Activated naive CD8-positive, alpha-beta T cell treated with anti-CD3 and anti-CD28 coated beads, Interleukin-2, amount 10 ng/mL, durations not matched to agents 7 days and 5 days (primary cell): ENCODE data around the gene FKBP7. TPM values are rescaled to one million over a fixed set of nuclear protein-coding genes. Genes with fewer than 3 reads are reported as not detected.
"Not testable (repeated sequence)": the region's sequence is repeated elsewhere in the genome, so short reads cannot be mapped to it uniquely, and the experiment has no call there.

Experiments used
- ATAC-seq: fragments of 150-1000 bp; cut with Tn5 transposase; one replicate; pipeline ENCODE4 v1.10.0; 2021; ENCODE audit warnings: low read depth, moderate library complexity
- POLR2A ChIA-PET: fragments of 350-600 bp; sonication (Branson Sonifier 250); formaldehyde crosslinking; loops from one replicate; lab custom pipeline; 2021; ENCODE audit warnings: antibody characterized with exemption; lab: Charles Lee
- DNase-seq: peaks from one replicate; pipeline ENCODE4 v3.0.0; 2021
- H3K27ac Mint-ChIP-seq: one replicate; pipeline ENCODE4 v1.8.0; 2022; ENCODE audit warnings: mild to moderate bottlenecking, mixed read lengths
- H3K27me3 Mint-ChIP-seq: one replicate; pipeline ENCODE4 v1.8.0; 2022; ENCODE audit warnings: mild to moderate bottlenecking, moderate library complexity, mixed read lengths
- H3K36me3 Mint-ChIP-seq: one replicate; pipeline ENCODE4 v1.8.0; 2021; ENCODE audit warnings: mild to moderate bottlenecking, mixed read lengths
- H3K4me1 Mint-ChIP-seq: one replicate; pipeline ENCODE4 v1.8.0; 2021; ENCODE audit warnings: mixed read lengths
- H3K4me3 Mint-ChIP-seq: one replicate; pipeline ENCODE4 v1.8.0; 2022; ENCODE audit warnings: mild to moderate bottlenecking, moderate library complexity, mixed read lengths
- H3K9me3 Mint-ChIP-seq: one replicate; pipeline ENCODE4 v1.8.0; 2021; ENCODE audit warnings: mixed read lengths
- total RNA-seq, 2 experiments: library from RNA; stranded (reverse); gene quantifications; one replicate each; pipeline ENCODE4 v1.2.3, GENCODE V29; 2021

The FKBP7 gene
- total RNA-seq = 1 to 10 TPM; 1.8 to 2.4 TPM

GRCh38 chr2:178478439-178479274, at the start of gene FKBP7:
Gene FKBP7, minus strand, starts transcription at chr2:178478600. Its CDS starts 101 bp downstream, at chr2:178478499.
- Mint-ChIP-seq H3K27ac (peak within 1 kb of the TSS; percentile 99), H3K4me1 (peaks cover 31% of the 10 kb centered on the region)
- POLR2A ChIA-PET = no interaction called here

GRCh38 chr2:178527592-178527991, 49.2 kb upstream of the FKBP7 start:
- no peak overlapping the region for H3K27ac Mint-ChIP-seq
- POLR2A ChIA-PET = no interaction called here
- peaks cover 27% of the 10 kb centered on the region for H3K4me1 Mint-ChIP-seq
- DNase-seq (no peak), ATAC-seq (no peak)
- H3K27me3 Mint-ChIP-seq = no peaks in the 10 kb centered on the region
- no peaks in the 10 kb centered on the region for H3K9me3 Mint-ChIP-seq
- H3K4me3 Mint-ChIP-seq = no peak overlapping the region
- H3K36me3 Mint-ChIP-seq = peaks cover 21% of the 10 kb centered on the region

More at GRCh38 chr2:178478439-178479274, at the start of gene FKBP7:
- no peaks in the 10 kb centered on the region for H3K9me3 Mint-ChIP-seq
- H3K4me3 Mint-ChIP-seq = peak within 1 kb of the TSS; percentile 94
- peak; percentile 83 for DNase-seq
- no peaks in the 10 kb centered on the region for H3K27me3 Mint-ChIP-seq
- H3K36me3 Mint-ChIP-seq = peaks cover 2% of the 10 kb centered on the region
- peak; percentile 68 for ATAC-seq

GRCh38 chr2:178526256-178526655, 47.9 kb upstream of the FKBP7 start:
- Mint-ChIP-seq H3K27ac (no peak overlapping the region), H3K9me3 (no peaks in the 10 kb centered on the region), H3K4me1 (peaks cover 33% of the 10 kb centered on the region), H3K4me3 (no peak overlapping the region), H3K27me3 (no peaks in the 10 kb centered on the region), H3K36me3 (peaks cover 13% of the 10 kb centered on the region)
- DNase-seq = no peak
- POLR2A ChIA-PET = no interaction called here
- ATAC-seq = no peak

- H3K4me3 Mint-ChIP-seq, H3K27me3 Mint-ChIP-seq, H3K9me3 Mint-ChIP-seq, POLR2A ChIA-PET, H3K27ac Mint-ChIP-seq, DNase-seq, ATAC-seq, H3K36me3 Mint-ChIP-seq: not testable (repeated sequence)
- H3K4me1 Mint-ChIP-seq = peaks cover 30% of the 10 kb centered on the region
Observed at GRCh38 chr2:178525460-178525859, 47.1 kb upstream of the FKBP7 start.

- H3K9me3 Mint-ChIP-seq, H3K27ac Mint-ChIP-seq, ATAC-seq, H3K4me3 Mint-ChIP-seq, DNase-seq, POLR2A ChIA-PET, H3K27me3 Mint-ChIP-seq, H3K36me3 Mint-ChIP-seq: not testable (repeated sequence)
- H3K4me1 Mint-ChIP-seq = peaks cover 28% of the 10 kb centered on the region
Observed at GRCh38 chr2:178525010-178525409, 46.6 kb upstream of the FKBP7 start.

- Mint-ChIP-seq H3K4me3 (peak overlapping the region; percentile 94), H3K36me3 (peaks cover 6% of the 10 kb centered on the region), H3K27ac (peak overlapping the region; percentile 90), H3K27me3 (no peaks in the 10 kb centered on the region), H3K9me3 (no peaks in the 10 kb centered on the region), H3K4me1 (peaks cover 28% of the 10 kb centered on the region)
- ATAC-seq (peak; percentile 4), DNase-seq (no peak)
- POLR2A ChIA-PET = interaction anchor here (0.5 to 2.5 kb wide), 3 partner anchors 73 to 109 kb away, joined by 4 to 12 read pairs (median 5); partner anchors contain the start of genes PJVK and PRKRA
Observed at GRCh38 chr2:178523596-178524134, 45.3 kb upstream of the FKBP7 start.

GRCh38 chr2:178522950-178523595, 44.7 kb upstream of the FKBP7 start:
- H3K36me3 Mint-ChIP-seq = peaks cover 8% of the 10 kb centered on the region
- H3K27ac Mint-ChIP-seq = peak overlapping the region; percentile 90
- POLR2A ChIA-PET = interaction anchor here (0.5 to 2.5 kb wide), 3 partner anchors 72 to 108 kb away, joined by 4 to 12 read pairs (median 5); partner anchors contain the start of genes PJVK and PRKRA
- peak; percentile 96 for ATAC-seq
- H3K9me3 Mint-ChIP-seq = no peaks in the 10 kb centered on the region
- H3K27me3 Mint-ChIP-seq = no peaks in the 10 kb centered on the region
- H3K4me1 Mint-ChIP-seq = peaks cover 27% of the 10 kb centered on the region
- H3K4me3 Mint-ChIP-seq = peak overlapping the region; percentile 94
- peak; percentile 83 for DNase-seq

- DNase-seq (no peak), ATAC-seq (no peak)
- POLR2A ChIA-PET = no interaction called here
- Mint-ChIP-seq H3K4me3 (no peak overlapping the region), H3K27me3 (no peaks in the 10 kb centered on the region), H3K27ac (no peak overlapping the region), H3K4me1 (peaks cover 25% of the 10 kb centered on the region), H3K9me3 (no peaks in the 10 kb centered on the region), H3K36me3 (peaks cover 7% of the 10 kb centered on the region)
Observed at GRCh38 chr2:178521304-178522150, 43.1 kb upstream of the FKBP7 start.

GRCh38 chr2:178517496-178517895, 39.1 kb upstream of the FKBP7 start:
- H3K27ac Mint-ChIP-seq = no peak overlapping the region
- no peak for DNase-seq
- no peak overlapping the region for H3K4me3 Mint-ChIP-seq
- POLR2A ChIA-PET = no interaction called here
- no peak for ATAC-seq
- H3K4me1 Mint-ChIP-seq = peaks cover 18% of the 10 kb centered on the region
- no peaks in the 10 kb centered on the region for H3K9me3 Mint-ChIP-seq
- no peaks in the 10 kb centered on the region for H3K27me3 Mint-ChIP-seq
- H3K36me3 Mint-ChIP-seq = peaks cover 10% of the 10 kb centered on the region

- ATAC-seq (peak; percentile 88), DNase-seq (no peak)
- POLR2A ChIA-PET = interaction anchor here (0.7 kb wide), 1 partner anchor 48 kb away, joined by 3 read pairs; no protein-coding TSS in a partner anchor
- no peak overlapping the region for H3K27ac Mint-ChIP-seq
- no peak overlapping the region for H3K4me3 Mint-ChIP-seq
- peaks cover 11% of the 10 kb centered on the region for H3K4me1 Mint-ChIP-seq
- H3K9me3 Mint-ChIP-seq = no peaks in the 10 kb centered on the region
- H3K27me3 Mint-ChIP-seq = no peaks in the 10 kb centered on the region
- H3K36me3 Mint-ChIP-seq = peaks cover 10% of the 10 kb centered on the region
Observed at GRCh38 chr2:178514664-178515063, 36.3 kb upstream of the FKBP7 start.

GRCh38 chr2:178513876-178514275, 35.5 kb upstream of the FKBP7 start:
- Mint-ChIP-seq H3K36me3 (peaks cover 11% of the 10 kb centered on the region), H3K9me3 (no peaks in the 10 kb centered on the region), H3K27me3 (no peaks in the 10 kb centered on the region), H3K4me3 (no peak overlapping the region), H3K4me1 (peaks cover 11% of the 10 kb centered on the region), H3K27ac (no peak overlapping the region)
- DNase-seq (no peak), ATAC-seq (no peak)
- POLR2A ChIA-PET = no interaction called here

- POLR2A ChIA-PET = no interaction called here
- H3K36me3 Mint-ChIP-seq = peaks cover 5% of the 10 kb centered on the region
- H3K27me3 Mint-ChIP-seq = no peaks in the 10 kb centered on the region
- ATAC-seq (no peak), DNase-seq (no peak)
- H3K9me3 Mint-ChIP-seq = no peaks in the 10 kb centered on the region
- peaks cover 16% of the 10 kb centered on the region for H3K4me1 Mint-ChIP-seq
- H3K27ac Mint-ChIP-seq = no peak overlapping the region
- no peak overlapping the region for H3K4me3 Mint-ChIP-seq
Observed at GRCh38 chr2:178512484-178512883, 34.1 kb upstream of the FKBP7 start.

GRCh38 chr2:178510384-178510783, 32.0 kb upstream of the FKBP7 start:
- POLR2A ChIA-PET = no interaction called here
- Mint-ChIP-seq H3K4me3 (no peak overlapping the region), H3K36me3 (peaks cover 7% of the 10 kb centered on the region), H3K27ac (no peak overlapping the region), H3K4me1 (peaks cover 16% of the 10 kb centered on the region), H3K27me3 (no peaks in the 10 kb centered on the region), H3K9me3 (no peaks in the 10 kb centered on the region)
- no peak for DNase-seq
- ATAC-seq = no peak
